ENCODE data around the gene STBD1. TPM values are rescaled to one million over a fixed set of nuclear protein-coding genes. Genes with fewer than 3 reads are reported as not detected.

Gene STBD1
- total and polyA plus RNA-seq, 2 experiments from 2014 or later = 2.0 to 2.6 TPM

DNA sequence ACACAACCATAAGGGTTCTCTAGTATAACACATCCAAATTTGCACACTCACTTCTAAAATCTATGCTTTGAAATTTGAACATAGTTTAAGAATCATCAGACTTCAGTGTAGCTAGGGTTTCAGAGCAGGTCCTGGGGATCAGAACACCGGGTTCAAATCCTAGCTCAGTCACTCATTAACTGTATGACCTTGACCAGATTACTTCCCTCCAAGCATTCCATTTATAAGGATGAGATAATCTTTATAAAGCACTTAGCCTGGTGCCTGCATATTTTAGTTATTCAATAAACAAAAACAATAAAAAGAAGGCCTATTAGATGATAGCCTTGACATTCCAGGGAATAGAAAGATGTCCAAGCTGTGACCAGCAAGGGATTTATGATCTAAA, 4.8 kb upstream of the STBD1 start:
- peaks cover 3% of the 10 kb centered on the region; the same call in 2 of the 3 replicates for H3K4me1 Mint-ChIP-seq
- peaks cover 12% of the 10 kb centered on the region; the same call in 2 of the 3 replicates for H3K9me3 Mint-ChIP-seq
- H3K36me3 ChIP-seq (ENCODE audit: insufficient read depth) = no peaks in the 10 kb centered on the region
- H3K4me2 ChIP-seq = no peak overlapping the region
- TF ChIP-seq JUNB (IDR thresholded peaks at IDR 0.05; ENCODE audit: unreplicated experiment) (no peak), STAT1 (IDR thresholded peaks at IDR 0.05; ENCODE audit: unreplicated experiment) (no peak), NANOG (IDR thresholded peaks at IDR 0.05; ENCODE audit: borderline replicate concordance) (no peak), EZH2 (IDR thresholded peaks at IDR 0.05; ENCODE audit: low read depth, unreplicated experiment) (no peak), ZNF331 (CRISPR knock-in tag; IDR thresholded peaks at IDR 0.05; ENCODE audit: low read depth) (no peak), REST (IDR thresholded peaks at IDR 0.05; ENCODE audit: unreplicated experiment) (no peak), CREB1 (CRISPR knock-in tag; IDR thresholded peaks at IDR 0.05; ENCODE audit: low read depth) (no peak), CTCF (conservative IDR thresholded peaks at IDR 0.05; ENCODE audit: low read depth in 2 of 2) (no peak)
- TF ChIP-seq, protein P1, sequence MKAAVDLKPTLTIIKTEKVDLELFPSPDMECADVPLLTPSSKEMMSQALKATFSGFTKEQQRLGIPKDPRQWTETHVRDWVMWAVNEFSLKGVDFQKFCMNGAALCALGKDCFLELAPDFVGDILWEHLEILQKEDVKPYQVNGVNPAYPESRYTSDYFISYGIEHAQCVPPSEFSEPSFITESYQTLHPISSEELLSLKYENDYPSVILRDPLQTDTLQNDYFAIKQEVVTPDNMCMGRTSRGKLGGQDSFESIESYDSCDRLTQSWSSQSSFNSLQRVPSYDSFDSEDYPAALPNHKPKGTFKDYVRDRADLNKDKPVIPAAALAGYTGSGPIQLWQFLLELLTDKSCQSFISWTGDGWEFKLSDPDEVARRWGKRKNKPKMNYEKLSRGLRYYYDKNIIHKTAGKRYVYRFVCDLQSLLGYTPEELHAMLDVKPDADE (IDR thresholded peaks at IDR 0.05) = no peak
- TF ChIP-seq, protein P2, sequence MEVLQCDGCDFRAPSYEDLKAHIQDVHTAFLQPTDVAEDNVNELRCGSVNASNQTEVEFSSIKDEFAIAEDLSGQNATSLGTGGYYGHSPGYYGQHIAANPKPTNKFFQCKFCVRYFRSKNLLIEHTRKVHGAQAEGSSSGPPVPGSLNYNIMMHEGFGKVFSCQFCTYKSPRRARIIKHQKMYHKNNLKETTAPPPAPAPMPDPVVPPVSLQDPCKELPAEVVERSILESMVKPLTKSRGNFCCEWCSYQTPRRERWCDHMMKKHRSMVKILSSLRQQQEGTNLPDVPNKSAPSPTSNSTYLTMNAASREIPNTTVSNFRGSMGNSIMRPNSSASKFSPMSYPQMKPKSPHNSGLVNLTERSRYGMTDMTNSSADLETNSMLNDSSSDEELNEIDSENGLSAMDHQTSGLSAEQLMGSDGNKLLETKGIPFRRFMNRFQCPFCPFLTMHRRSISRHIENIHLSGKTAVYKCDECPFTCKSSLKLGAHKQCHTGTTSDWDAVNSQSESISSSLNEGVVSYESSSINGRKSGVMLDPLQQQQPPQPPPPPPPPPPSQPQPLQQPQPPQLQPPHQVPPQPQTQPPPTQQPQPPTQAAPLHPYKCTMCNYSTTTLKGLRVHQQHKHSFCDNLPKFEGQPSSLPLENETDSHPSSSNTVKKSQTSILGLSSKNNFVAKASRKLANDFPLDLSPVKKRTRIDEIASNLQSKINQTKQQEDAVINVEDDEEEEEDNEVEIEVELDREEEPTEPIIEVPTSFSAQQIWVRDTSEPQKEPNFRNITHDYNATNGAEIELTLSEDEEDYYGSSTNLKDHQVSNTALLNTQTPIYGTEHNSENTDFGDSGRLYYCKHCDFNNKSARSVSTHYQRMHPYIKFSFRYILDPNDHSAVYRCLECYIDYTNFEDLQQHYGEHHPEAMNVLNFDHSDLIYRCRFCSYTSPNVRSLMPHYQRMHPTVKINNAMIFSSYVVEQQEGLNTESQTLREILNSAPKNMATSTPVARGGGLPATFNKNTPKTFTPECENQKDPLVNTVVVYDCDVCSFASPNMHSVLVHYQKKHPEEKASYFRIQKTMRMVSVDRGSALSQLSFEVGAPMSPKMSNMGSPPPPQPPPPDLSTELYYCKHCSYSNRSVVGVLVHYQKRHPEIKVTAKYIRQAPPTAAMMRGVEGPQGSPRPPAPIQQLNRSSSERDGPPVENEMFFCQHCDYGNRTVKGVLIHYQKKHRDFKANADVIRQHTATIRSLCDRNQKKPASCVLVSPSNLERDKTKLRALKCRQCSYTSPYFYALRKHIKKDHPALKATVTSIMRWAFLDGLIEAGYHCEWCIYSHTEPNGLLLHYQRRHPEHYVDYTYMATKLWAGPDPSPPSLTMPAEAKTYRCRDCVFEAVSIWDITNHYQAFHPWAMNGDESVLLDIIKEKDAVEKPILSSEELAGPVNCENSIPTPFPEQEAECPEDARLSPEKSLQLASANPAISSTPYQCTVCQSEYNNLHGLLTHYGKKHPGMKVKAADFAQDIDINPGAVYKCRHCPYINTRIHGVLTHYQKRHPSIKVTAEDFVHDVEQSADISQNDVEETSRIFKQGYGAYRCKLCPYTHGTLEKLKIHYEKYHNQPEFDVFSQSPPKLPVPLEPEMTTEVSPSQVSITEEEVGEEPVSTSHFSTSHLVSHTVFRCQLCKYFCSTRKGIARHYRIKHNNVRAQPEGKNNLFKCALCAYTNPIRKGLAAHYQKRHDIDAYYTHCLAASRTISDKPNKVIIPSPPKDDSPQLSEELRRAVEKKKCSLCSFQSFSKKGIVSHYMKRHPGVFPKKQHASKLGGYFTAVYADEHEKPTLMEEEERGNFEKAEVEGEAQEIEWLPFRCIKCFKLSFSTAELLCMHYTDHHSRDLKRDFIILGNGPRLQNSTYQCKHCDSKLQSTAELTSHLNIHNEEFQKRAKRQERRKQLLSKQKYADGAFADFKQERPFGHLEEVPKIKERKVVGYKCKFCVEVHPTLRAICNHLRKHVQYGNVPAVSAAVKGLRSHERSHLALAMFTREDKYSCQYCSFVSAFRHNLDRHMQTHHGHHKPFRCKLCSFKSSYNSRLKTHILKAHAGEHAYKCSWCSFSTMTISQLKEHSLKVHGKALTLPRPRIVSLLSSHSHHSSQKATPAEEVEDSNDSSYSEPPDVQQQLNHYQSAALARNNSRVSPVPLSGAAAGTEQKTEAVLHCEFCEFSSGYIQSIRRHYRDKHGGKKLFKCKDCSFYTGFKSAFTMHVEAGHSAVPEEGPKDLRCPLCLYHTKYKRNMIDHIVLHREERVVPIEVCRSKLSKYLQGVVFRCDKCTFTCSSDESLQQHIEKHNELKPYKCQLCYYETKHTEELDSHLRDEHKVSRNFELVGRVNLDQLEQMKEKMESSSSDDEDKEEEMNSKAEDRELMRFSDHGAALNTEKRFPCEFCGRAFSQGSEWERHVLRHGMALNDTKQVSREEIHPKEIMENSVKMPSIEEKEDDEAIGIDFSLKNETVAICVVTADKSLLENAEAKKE (CRISPR knock-in tag; IDR thresholded peaks at IDR 0.05) = no peak
- H3K27ac ChIP-seq (ENCODE audit: low read depth) = no peak overlapping the region
- 0 out of 2 replicates have a peak, but pooled peaks cover 4% of the 10 kb centered on the region for H3K9me2 ChIP-seq (ENCODE audit: insufficient read depth)
- ATAC-seq (no peak), DNase-seq (ENCODE audit: low spot score) (no peak)
- H2AFZ ChIP-seq = no peak overlapping the region
- H3K36me3 Mint-ChIP-seq (ENCODE audit: low read depth) = 0 out of 3 replicates have a peak, but pooled peaks cover 4% of the 10 kb centered on the region
- H3K27ac Mint-ChIP-seq = no peak overlapping the region
- peaks cover 5% of the 10 kb centered on the region; the same call in 1 of the 2 replicates for H3K4me1 ChIP-seq (ENCODE audit: insufficient read depth)
- peaks cover 20% of the 10 kb centered on the region for H3K27me3 ChIP-seq (ENCODE audit: insufficient read depth)
- H3K4me3 ChIP-seq = no peak overlapping the region
- peaks cover 6% of the 10 kb centered on the region; the same call in 1 of the 2 replicates for H4K20me1 ChIP-seq (replicated peaks; ENCODE audit: insufficient read depth)
- H3K27me3 Mint-ChIP-seq (ENCODE audit: insufficient read depth, low read depth, poor library complexity) = peaks cover 12% of the 10 kb centered on the region
- H3K79me2 ChIP-seq (replicated peaks; ENCODE audit: insufficient read depth) = no peaks in the 10 kb centered on the region
- H3K4me3 Mint-ChIP-seq = no peak overlapping the region
- H3F3A ChIP-seq (replicated peaks; ENCODE audit: low read depth) = no peaks in the 10 kb centered on the region

Data from GM23338 (cell line).